ENCODE measurements around the gene JADE2.
"Not testable (repeated sequence)": the region's sequence is repeated elsewhere in the genome, so short reads cannot be mapped to it uniquely, and the experiment has no call there.

Gene JADE2

GRCh38 chr5:134552301-134552700 is 26.8 kb downstream of the JADE2 start:
- no peak for DNase-seq (ENCODE audit: low spot score)

DNA sequence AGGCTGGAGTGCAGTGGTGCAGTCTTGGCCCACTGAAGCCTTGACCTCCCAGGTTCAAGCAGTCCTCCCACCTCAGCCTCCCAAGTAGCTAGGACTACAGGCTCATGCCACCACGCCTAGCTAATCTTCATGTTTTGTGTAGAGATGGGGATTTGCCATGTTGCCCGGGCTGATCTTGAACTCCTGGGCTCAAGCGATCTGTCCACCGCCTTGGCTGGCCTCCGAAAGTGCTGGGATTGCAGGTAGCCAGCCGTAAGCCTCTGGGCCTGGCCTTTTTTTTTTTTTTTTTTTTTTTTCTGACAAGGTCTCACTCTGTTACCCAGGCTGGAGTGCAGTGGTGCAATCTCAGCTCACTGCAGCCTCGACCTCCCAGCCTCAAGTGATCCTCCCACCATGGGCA is 27.2 kb downstream of the JADE2 start:
- not testable (repeated sequence) for DNase-seq (ENCODE audit: low spot score)

DNA sequence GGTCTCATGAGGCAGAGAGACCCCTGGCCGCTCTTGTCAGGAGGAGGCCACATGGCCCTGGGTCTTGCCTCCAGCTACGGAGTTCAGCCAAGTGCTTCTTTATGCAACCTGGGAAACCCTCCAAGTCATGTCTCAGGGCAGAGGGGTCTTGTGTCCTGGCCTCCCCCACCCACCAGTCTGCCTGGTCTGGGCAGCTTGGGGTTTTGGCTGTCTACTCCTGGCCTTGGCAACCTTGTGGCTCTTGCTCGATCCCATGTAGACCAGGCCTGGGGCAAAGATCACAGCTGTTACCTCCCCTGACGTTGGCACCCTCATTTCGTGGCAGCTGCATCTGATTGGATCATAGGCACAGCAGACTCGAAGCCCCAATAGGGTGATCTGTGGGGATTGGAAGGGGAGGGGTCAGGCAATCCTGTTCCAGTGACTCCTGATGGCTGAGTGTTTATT is 28.4 kb downstream of the JADE2 start:
- DNase-seq (ENCODE audit: low spot score) = no peak

DNA sequence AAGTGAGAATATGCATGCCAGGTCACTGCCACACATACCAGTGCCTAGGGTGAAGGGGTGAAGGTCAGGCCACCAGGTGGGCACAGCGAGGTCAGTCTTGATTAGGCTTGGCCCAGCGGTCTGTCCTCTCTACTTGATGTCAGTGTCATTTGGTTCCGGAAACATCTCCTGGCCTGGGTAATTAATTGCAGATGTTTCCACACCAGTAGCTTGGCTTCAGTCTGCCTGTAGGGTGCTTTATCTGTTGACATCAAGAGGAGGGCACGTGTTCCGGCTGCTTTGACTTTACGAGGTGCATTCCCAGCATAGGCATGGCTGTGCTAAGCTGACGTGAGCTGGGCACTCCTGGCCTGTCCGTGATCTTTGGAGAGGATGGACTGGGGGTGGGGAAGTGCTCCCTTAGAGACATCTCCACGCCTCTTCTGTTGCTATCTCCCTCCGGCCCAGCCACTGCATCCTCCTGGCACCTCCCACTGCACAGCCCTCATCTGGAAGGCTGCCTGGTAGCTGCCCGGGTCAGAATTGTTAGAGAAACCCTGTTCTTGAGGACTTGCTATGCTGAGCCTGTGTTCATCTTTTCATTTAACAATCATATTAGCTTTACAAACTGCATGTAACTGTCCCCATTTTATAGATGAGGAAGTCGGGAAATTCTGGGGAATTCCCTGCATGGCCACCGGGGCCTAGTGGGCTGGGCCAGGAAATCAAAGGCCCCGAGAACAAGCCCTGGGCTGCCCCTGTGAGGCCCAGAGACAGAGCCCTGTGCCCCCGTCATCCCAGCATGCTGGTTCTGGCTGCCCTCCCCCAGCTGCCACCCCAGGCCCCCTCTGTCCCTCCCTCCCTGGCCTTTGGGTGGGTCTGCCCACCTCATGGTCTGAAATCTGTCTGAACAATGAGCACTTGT is 29.1 kb downstream of the JADE2 start:
- DNase-seq (ENCODE audit: low spot score) = peak; percentile 47

DNA sequence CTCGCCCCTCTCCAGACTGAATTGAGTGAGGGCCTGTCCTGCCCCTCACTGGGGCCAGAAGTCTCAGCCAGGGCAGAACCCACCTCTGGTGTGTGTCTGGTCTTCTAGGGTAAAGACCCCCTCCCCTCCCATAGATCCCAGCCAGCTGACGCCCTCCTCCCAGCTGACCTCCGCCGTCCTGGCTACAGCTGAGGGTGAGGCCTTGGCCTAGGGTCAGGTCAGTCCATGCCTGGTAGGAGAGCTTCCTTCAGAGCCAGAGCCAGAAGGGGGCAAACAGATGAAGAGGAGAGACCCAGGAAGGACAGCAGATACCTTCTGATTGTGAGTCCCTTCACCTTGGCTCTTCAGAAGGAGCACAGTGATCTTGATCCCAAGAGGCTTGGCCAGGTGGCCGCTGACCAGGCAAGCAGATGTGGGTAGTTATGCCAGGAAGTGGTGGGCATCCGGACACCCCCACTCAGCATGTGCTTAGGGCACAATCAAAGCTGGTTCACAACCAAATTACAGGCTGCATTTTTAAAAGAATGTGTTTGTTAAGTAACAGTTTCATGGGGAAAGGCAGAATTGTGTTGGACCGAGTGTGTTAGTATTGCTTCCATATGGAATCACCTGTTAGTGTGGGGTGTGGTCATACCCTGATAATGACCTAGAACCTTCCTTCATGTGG is 29.9 kb downstream of the JADE2 start:
- no peak for DNase-seq (ENCODE audit: low spot score)

DNA sequence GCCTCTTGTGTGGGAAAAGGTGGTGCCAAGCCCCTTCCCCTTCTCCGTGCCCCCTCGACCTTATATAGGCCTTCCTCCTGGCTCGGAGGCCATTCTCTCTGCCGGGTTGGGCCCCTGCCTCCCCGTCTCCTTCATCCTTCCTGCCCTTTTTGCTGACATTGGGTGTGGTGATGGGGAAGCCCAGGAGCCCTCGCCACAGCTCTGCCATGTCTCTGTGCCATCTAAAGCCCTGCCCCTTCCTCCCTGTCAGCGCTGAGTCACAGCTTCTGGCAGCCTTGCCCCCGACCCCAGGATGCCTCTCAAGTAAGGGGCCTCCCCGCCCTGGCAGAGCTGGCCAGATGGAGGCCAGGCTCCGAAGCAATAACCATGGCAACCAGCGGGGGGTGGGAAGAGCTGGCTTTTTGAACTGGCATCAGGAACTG is 30.4 kb downstream of the JADE2 start:
- DNase-seq (ENCODE audit: low spot score) = no peak

DNA sequence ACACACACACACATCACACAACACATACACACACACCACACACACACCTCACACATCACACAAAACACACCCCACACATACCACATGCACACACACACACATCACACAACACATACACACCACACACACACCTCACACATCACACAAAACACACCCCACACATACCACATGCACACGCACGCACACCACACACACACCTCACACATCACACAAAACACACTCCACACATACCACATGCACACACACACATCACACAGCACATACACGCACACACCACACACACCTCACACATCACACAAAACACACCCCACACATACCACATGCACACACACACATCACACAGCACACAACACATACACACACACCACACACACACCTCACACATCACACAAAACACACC is 31.1 kb downstream of the JADE2 start:
- not testable (repeated sequence) for DNase-seq (ENCODE audit: low spot score)

GRCh38 chr5:134556994-134557393 is 31.5 kb downstream of the JADE2 start:
- no peak for DNase-seq (ENCODE audit: low spot score)

- DNase-seq (ENCODE audit: low spot score) = no peak
Measured at GRCh38 chr5:134559672-134560071, 34.2 kb downstream of the JADE2 start.

- DNase-seq (ENCODE audit: low spot score) = no peak
Measured at GRCh38 chr5:134560698-134561097, 35.2 kb downstream of the JADE2 start.

GRCh38 chr5:134561871-134562296 is 36.4 kb downstream of the JADE2 start:
- DNase-seq (ENCODE audit: low spot score) = no peak

DNA sequence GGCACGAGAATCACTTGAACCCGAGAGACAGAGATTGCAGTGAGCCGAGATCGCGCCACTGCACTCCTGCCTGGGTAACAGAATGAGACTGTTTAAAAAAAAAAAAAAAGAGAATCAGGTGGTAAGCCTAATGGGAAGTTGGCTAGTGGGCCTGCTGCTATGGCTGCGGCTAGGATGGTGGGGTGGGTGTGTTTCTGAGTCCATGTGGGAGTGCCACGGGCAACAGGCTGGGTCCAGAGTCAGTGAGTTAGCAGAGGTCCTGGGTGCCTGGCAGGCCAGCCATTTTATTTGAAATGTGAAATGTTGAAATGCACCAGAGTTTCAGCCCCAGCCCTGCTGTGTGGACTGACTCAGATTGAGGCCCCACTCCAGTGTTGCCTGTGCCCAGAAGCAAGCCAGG is 37.8 kb downstream of the JADE2 start:
- DNase-seq (ENCODE audit: low spot score) = no peak

GRCh38 chr5:134563962-134564361 is 38.5 kb downstream of the JADE2 start:
- DNase-seq (ENCODE audit: low spot score) = no peak

GRCh38 chr5:134564396-134564795 is 38.9 kb downstream of the JADE2 start:
- DNase-seq (ENCODE audit: low spot score) = no peak

GRCh38 chr5:134565791-134566740 is 40.6 kb downstream of the JADE2 start:
- DNase-seq (ENCODE audit: low spot score) = no peak

DNA sequence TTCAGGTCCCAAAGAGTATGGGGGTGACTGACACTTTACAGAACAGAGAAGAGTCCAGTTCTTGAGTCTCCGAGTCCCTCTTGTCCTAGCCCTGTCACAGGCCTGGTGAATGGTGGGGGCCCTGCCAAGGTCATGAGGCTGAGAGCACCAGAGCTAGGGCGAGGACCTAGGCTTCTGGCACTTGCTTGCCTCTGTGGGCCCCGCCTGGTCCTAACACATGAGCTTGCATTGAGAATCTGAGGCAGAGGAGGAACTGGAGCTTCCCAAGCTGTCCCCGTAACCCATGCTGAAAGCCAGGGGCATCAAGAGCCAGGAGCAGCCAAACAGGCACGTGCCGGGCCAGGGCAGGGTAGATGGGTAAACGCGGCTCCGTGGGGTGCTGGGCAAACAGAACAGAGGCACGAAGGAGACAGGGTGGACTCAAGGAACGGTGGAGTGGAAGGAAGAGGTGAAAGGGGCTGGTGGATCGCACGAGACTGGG is 41.3 kb downstream of the JADE2 start:
- no peak for DNase-seq (ENCODE audit: low spot score)

GRCh38 chr5:134567641-134568336 is 42.3 kb downstream of the JADE2 start:
- no peak for DNase-seq (ENCODE audit: low spot score)

DNA sequence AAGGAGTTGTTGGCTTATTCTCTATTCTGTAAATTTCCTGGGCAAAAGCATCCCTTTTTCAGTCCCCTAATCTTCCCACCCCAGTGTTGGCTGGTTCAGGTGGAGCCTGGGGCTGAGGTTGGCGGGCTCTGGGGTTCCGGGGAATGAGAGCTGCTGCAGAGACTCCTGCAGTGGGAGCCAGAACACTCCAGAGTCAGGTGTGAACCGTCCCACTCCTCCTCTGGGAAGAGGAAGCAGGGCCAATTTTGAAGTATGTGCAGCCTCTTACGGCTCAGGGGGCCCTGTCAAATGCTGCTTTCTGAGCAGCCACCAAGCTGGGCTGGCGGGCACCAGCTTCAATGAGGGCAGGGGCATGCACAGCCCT is 42.8 kb downstream of the JADE2 start:
- no peak for DNase-seq (ENCODE audit: low spot score)

GRCh38 chr5:134568761-134569695 is 43.6 kb downstream of the JADE2 start:
- peak; percentile 82 for DNase-seq (ENCODE audit: low spot score)

DNA sequence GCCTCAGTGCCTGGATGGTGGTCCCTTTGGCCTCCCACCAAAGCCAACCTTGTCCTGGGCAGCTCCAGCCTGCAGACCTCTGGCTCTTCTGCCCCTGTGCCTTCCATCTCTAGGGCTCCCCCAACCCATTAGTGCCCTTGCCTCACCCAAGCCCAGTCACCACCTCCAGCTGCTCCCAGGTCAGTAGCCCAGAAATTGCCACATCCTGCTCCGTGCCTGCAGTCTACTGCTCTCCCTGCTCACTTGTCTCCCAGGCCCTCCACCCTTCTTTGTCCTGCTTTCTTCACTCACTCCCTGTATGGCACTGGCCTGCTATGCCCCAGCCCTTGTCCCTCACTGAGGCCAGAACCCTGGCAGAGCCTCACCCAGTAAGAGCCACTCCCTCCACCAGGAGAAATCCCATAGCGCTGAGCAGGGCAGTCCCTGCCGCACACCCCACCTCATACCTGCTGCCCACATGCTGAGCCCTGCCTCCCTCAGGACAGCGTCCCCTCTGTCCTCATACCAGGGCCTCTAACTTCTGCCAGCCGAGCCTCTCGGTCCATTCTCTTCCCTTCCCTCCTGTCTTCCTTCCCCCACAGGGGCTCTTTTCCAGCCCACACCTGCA is 44.4 kb downstream of the JADE2 start:
- no peak for DNase-seq (ENCODE audit: low spot score)

Measured in globus pallidus (tissue), 1 donor.